Astrocyte (in vitro differentiated cells and primary cell): ENCODE results near the gene TCEA2.

Experiments
- CTCF ChIP-seq: IDR thresholded peaks from 2 replicates; pipeline ENCODE4 v1.5.1; 2011; ENCODE audit warnings: low read depth, mild to moderate bottlenecking, inconsistent platforms, low read length, moderate library complexity; ENCODE audit not compliant: insufficient read depth
- EZH2 ChIP-seq: IDR thresholded peaks from 2 replicates; pipeline ENCODE4 v1.6.1; 2012; ENCODE audit warnings: mild to moderate bottlenecking, low read length, inconsistent platforms; ENCODE audit not compliant: insufficient read depth

GRCh38 chr20:64015635-64016034 lies 47.4 kb upstream of the TCEA2 start:
- no peak for TF ChIP-seq CTCF
- TF ChIP-seq EZH2, result no peak
